ENCODE measurements around the gene FNDC3B.

Gene FNDC3B

DNA sequence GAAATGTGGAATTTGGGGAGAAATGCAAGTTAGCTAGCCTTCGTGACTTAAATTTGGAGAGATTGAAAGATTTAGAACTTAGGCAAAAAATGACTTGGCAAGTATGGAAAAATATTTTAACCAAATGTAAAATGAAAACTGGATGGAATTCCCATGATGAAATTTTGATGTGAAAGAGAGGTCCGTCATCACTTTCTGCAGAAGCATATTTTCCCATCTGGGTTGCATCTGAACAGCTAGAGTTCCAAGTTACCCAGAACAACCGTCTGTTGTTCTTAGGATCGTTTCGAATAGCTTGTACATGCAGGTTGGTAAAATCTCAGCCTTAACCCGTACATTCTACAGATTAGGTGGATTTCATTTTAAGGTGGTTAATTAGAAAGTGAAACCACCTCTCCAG lies 272.6 kb downstream of the FNDC3B start:
- Histone ChIP-seq H3K4me2 (ENCODE audit: low read depth, low read length, poor library complexity, severe bottlenecking) (no peak overlapping the region), H2AFZ (ENCODE audit: low read depth, low read length, severe bottlenecking) (no peak overlapping the region), H3K79me2 (ENCODE audit: insufficient read depth, low read length) (no peaks in the 10 kb centered on the region), H3K9me2 (replicated peaks; ENCODE audit: insufficient read depth, low read length) (no peaks in the 10 kb centered on the region), H4K20me1 (ENCODE audit: low read depth, low read length) (no peaks in the 10 kb centered on the region), H3K9me3 (ENCODE audit: insufficient read depth, low read length) (no peaks in the 10 kb centered on the region), H3K27ac (ENCODE audit: low read depth, low read length) (no peak overlapping the region), H3F3A (ENCODE audit: insufficient read depth) (no peaks in the 10 kb centered on the region), H3K27me3 (ENCODE audit: low read length) (no peaks in the 10 kb centered on the region), H3K36me3 (ENCODE audit: low read length) (no peaks in the 10 kb centered on the region), H3K9ac (ENCODE audit: low read length) (no peak overlapping the region), H3K4me3 (ENCODE audit: insufficient read depth, low read length, poor library complexity, severe bottlenecking) (no peak overlapping the region)
- no peak for TF ChIP-seq EZH2phosphoT487 (conservative IDR thresholded peaks at IDR 0.05; ENCODE audit: low read length)
- TF ChIP-seq, protein P1, sequence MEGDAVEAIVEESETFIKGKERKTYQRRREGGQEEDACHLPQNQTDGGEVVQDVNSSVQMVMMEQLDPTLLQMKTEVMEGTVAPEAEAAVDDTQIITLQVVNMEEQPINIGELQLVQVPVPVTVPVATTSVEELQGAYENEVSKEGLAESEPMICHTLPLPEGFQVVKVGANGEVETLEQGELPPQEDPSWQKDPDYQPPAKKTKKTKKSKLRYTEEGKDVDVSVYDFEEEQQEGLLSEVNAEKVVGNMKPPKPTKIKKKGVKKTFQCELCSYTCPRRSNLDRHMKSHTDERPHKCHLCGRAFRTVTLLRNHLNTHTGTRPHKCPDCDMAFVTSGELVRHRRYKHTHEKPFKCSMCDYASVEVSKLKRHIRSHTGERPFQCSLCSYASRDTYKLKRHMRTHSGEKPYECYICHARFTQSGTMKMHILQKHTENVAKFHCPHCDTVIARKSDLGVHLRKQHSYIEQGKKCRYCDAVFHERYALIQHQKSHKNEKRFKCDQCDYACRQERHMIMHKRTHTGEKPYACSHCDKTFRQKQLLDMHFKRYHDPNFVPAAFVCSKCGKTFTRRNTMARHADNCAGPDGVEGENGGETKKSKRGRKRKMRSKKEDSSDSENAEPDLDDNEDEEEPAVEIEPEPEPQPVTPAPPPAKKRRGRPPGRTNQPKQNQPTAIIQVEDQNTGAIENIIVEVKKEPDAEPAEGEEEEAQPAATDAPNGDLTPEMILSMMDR (IDR thresholded peaks at IDR 0.05; ENCODE audit: insufficient read depth, low read length, poor library complexity, severe bottlenecking), result no peak

DNA sequence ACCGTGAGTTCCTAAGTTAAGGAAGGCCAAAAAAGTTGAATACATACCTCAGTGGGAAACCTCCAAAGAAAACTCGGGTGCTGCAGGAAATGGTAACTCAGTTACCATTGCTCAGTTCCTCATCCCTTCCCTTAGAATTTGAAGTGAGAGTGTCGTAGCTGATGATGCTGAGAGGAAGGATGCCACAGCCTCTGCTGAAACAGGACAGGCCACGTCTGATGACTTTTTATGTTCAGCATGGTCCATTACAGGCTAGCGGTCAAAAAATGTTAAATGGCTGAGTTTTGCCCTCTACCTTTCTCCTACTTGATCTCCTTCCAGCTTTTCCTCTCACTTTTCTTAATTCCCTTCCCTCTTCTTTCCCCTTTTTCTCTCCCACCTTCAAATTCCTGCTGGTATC lies 273.3 kb downstream of the FNDC3B start:
- no peaks in the 10 kb centered on the region for H3K9me2 ChIP-seq (replicated peaks; ENCODE audit: insufficient read depth, low read length)
- H3K4me2 ChIP-seq (ENCODE audit: low read depth, low read length, poor library complexity, severe bottlenecking), result no peak overlapping the region
- no peaks in the 10 kb centered on the region for H3K27me3 ChIP-seq (ENCODE audit: low read length)
- H2AFZ ChIP-seq (ENCODE audit: low read depth, low read length, severe bottlenecking), result no peak overlapping the region
- H3K4me3 ChIP-seq (ENCODE audit: insufficient read depth, low read length, poor library complexity, severe bottlenecking), result no peak overlapping the region
- no peaks in the 10 kb centered on the region for H3K79me2 ChIP-seq (ENCODE audit: insufficient read depth, low read length)
- no peak overlapping the region for H3K9ac ChIP-seq (ENCODE audit: low read length)
- no peaks in the 10 kb centered on the region for H3K9me3 ChIP-seq (ENCODE audit: insufficient read depth, low read length)
- no peaks in the 10 kb centered on the region for H3K36me3 ChIP-seq (ENCODE audit: low read length)
- TF ChIP-seq EZH2phosphoT487 (conservative IDR thresholded peaks at IDR 0.05; ENCODE audit: low read length), result no peak
- TF ChIP-seq, protein P1 (IDR thresholded peaks at IDR 0.05; ENCODE audit: insufficient read depth, low read length, poor library complexity, severe bottlenecking), result no peak
- H4K20me1 ChIP-seq (ENCODE audit: low read depth, low read length), result no peaks in the 10 kb centered on the region
- no peaks in the 10 kb centered on the region for H3F3A ChIP-seq (ENCODE audit: insufficient read depth)
- no peak overlapping the region for H3K27ac ChIP-seq (ENCODE audit: low read depth, low read length)

DNA sequence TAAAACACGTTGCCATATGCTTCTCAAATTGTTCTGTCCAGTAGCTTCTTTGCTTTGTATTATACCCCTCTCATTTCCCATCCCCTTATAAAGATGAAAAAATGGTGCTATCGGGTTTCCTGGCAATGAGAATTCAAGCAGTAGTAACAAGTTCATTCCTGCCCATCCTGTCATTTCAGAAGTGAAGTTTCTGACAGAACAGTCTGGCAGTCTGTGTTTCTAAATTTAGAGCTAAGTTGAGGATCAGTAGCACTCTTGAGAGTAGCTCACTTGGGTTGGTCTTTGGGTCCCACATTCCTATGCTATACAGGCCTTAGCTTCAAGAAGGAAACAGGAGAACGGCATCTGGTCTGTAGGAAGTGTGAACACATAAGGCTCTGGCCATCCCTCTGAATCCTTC lies 274.3 kb downstream of the FNDC3B start:
- no peak for TF ChIP-seq EZH2phosphoT487 (conservative IDR thresholded peaks at IDR 0.05; ENCODE audit: low read length)
- TF ChIP-seq, protein P1 (IDR thresholded peaks at IDR 0.05; ENCODE audit: insufficient read depth, low read length, poor library complexity, severe bottlenecking), result no peak

More for the DNA sequence above, 274.3 kb downstream of the FNDC3B start:
- H3K27ac ChIP-seq (ENCODE audit: low read depth, low read length), result no peak overlapping the region
- H3K79me2 ChIP-seq (ENCODE audit: insufficient read depth, low read length), result no peaks in the 10 kb centered on the region
- H3K4me3 ChIP-seq (ENCODE audit: insufficient read depth, low read length, poor library complexity, severe bottlenecking), result no peak overlapping the region
- no peaks in the 10 kb centered on the region for H3K9me2 ChIP-seq (replicated peaks; ENCODE audit: insufficient read depth, low read length)
- H4K20me1 ChIP-seq (ENCODE audit: low read depth, low read length), result no peaks in the 10 kb centered on the region
- H3K4me2 ChIP-seq (ENCODE audit: low read depth, low read length, poor library complexity, severe bottlenecking), result no peak overlapping the region
- no peaks in the 10 kb centered on the region for H3K27me3 ChIP-seq (ENCODE audit: low read length)
- no peaks in the 10 kb centered on the region for H3K9me3 ChIP-seq (ENCODE audit: insufficient read depth, low read length)
- no peak overlapping the region for H2AFZ ChIP-seq (ENCODE audit: low read depth, low read length, severe bottlenecking)
- H3K36me3 ChIP-seq (ENCODE audit: low read length), result no peaks in the 10 kb centered on the region
- no peak overlapping the region for H3K9ac ChIP-seq (ENCODE audit: low read length)
- no peaks in the 10 kb centered on the region for H3F3A ChIP-seq (ENCODE audit: insufficient read depth)

Data from SU-DHL-6 (cell line).